ENCODE results near the gene C19orf81. TPM values are rescaled to one million over a fixed set of nuclear protein-coding genes. Genes with fewer than 3 reads are reported as not detected.

Gene C19orf81
- total and polyA plus RNA-seq, 9 of the 15 experiments (the other 6 are each of a cell fraction or from before 2014, with no cell fraction given), result 2.5 to 42.9 (median 33.0) TPM; not detected in 4

DNA sequence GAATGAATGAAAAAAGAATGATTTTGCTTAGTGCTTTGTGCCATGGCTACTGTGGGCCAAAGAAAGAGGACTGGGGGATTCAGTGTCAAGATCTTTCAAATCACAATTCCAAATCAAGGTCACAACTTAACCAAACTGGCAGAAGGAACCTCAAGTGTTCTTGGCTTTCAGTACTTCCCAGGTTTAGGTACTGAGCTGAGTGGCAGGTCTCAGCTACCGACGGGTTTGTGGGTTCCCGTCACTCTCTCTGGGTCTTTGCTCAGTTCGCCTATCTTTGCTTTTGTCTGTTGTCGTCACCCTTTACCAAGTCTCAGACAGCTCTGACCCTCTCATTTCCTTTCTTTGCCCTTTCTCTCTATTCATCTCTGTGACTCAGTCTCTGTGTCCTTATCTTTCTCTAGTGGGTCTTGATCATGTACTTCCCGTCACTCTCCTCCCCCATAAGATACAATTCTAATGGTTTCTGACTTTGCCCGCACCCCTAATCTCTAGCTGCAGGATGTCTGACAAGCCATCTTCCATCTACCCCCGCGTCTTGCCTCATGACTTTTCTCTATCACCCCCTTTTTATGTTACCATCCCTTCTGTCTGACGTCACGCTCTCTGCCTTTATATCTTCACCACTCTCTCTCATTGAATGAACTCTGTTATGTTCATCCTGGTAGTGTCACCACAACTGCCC lies 47.7 kb upstream of the C19orf81 start (continued):
- TF ChIP-seq E2F8 (IDR thresholded peaks at IDR 0.05; ENCODE audit: low read depth, partially characterized antibody) (peak; percentile 47), ZNF395 (CRISPR knock-in tag; IDR thresholded peaks at IDR 0.05) (peak; percentile 90), NR3C1 (CRISPR knock-in tag; IDR thresholded peaks at IDR 0.05) (no peak), SREBF2 (CRISPR knock-in tag; IDR thresholded peaks at IDR 0.05) (no peak), TOE1 (IDR thresholded peaks at IDR 0.05; ENCODE audit: borderline replicate concordance) (peak; percentile 82), TOE1 (CRISPR knock-in tag; IDR thresholded peaks at IDR 0.05; ENCODE audit: borderline replicate concordance, low read depth) (no peak), ZSCAN32 (CRISPR knock-in tag; IDR thresholded peaks at IDR 0.05) (no peak), TBL1XR1 (IDR thresholded peaks at IDR 0.05; ENCODE audit: low read length in 2 of 2) (peak in 1 of 2 experiments; percentile 96; a peak in 2 of 4 replicates), FIP1L1 (IDR thresholded peaks at IDR 0.05; ENCODE audit: low read depth, low read length, poor library complexity, severe bottlenecking) (no peak), ZNF311 (CRISPR knock-in tag; IDR thresholded peaks at IDR 0.05) (no peak), ZNF589 (CRISPR knock-in tag; IDR thresholded peaks at IDR 0.05; ENCODE audit: low read depth) (peak; percentile 91), EHMT2 (IDR thresholded peaks at IDR 0.05) (peak; percentile 83), NCOA4 (IDR thresholded peaks at IDR 0.05; ENCODE audit: partially characterized antibody) (peak; percentile 13)
- TF ChIP-seq, protein P1, sequence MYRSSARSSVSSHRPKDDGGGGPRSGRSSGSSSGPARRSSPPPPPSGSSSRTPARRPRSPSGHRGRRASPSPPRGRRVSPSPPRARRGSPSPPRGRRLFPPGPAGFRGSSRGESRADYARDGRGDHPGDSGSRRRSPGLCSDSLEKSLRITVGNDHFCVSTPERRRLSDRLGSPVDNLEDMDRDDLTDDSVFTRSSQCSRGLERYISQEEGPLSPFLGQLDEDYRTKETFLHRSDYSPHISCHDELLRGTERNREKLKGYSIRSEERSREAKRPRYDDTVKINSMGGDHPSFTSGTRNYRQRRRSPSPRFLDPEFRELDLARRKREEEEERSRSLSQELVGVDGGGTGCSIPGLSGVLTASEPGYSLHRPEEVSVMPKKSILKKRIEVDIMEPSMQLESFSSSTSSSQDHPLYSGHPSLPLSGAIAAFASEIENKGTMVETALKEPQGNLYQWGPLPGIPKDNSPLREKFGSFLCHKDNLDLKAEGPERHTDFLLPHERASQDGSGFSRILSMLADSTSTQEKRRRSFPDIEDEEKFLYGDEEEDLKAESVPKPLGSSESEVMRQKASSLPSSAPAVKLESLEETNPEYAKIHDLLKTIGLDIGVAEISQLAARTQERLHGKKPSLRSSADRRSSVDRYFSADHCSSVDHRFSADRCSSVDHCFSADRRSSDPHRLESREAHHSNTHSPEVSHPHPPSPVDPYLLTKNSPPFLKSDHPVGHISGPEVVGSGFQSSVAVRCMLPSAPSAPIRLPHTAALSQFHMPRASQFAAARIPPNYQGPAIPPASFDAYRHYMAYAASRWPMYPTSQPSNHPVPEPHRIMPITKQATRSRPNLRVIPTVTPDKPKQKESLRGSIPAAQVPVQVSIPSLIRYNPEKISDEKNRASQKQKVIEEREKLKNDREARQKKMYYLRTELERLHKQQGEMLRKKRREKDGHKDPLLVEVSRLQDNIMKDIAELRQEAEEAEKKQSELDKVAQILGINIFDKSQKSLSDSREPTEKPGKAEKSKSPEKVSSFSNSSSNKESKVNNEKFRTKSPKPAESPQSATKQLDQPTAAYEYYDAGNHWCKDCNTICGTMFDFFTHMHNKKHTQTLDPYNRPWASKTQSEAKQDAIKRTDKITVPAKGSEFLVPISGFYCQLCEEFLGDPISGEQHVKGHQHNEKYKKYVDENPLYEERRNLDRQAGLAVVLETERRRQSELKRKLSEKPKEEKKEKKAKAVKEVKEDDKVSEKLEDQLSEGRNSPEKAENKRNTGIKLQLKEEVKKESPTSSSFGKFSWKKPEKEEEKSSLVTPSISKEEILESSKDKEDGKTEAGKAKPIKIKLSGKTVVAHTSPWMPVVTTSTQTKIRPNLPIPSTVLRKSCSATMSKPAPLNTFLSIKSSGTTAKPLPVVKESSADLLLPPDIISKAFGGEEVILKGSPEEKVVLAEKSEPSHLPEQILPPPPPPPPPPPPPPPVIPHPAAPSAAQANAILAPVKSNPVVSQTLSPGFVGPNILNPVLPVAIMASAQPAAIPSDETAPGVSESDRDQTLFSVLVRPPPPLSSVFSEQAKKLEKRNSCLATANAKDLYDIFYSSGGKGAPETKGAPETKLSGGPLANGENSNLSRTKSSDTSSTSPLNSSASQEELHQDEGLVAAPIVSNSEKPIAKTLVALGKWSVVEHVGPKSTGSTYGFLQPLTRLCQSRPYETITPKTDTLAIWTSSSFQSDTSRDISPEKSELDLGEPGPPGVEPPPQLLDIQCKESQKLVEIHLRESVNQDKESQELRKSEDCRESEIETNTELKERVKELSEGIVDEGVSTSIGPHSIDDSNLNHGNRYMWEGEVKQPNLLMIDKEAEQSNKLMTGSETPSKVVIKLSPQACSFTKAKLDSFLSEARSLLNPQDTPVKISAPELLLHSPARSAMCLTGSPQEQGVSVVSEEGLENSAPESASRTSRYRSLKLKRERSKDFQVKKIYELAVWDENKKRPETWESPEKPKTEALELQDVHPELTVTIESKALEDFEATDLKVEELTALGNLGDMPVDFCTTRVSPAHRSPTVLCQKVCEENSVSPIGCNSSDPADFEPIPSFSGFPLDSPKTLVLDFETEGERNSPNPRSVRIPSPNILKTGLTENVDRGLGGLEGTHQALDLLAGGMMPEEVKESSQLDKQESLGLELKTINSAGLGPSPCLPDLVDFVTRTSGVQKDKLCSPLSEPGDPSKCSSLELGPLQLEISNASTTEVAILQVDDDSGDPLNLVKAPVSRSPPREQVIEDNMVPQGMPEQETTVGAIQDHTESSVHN (IDR thresholded peaks at IDR 0.05; ENCODE audit: borderline replicate concordance in 1 of 2, low read depth in 1 of 2), result peak in 1 of 2 experiments; percentile 88; a peak in 2 of 4 replicates

All from K562 (cell line).